Measurements from ENCODE around the gene BLACAT1.

DNA sequence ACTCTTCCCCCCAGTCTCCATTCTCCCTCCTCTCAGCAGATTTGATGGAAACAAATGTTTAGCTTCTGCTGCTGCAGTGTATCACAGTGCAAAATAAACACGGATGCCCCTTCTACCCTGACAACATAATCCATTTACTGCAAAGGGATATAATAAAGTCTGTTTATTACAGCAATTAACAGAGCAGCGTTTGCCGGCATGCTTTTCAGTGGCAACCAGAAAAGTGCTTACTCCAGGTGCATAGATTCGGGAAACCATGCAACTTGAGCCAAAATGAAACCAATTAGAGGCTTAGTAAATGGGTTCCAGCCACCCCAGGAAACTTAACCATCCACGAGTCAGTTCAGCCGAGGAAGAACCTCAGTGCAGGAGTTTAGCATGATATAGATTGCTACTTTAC lies 21.1 kb downstream of the BLACAT1 start:
- TF ChIP-seq CTCF (IDR thresholded peaks at IDR 0.05) = no peak
- no peak for TF ChIP-seq POLR2A (IDR thresholded peaks at IDR 0.05)

Measured in body of pancreas (tissue), 4 donors.